Panc1 (cell line): ENCODE measurements around the gene TMEM131L.

Source experiments
- SIN3A ChIP-seq: IDR thresholded peaks from 2 replicates; pipeline ENCODE4 v1.6.1; 2012; ENCODE audit warnings: low read depth, mild to moderate bottlenecking, low read length, moderate library complexity, borderline replicate concordance; ENCODE audit not compliant: insufficient read depth
- TF ChIP-seq, protein P1 (sequence below): fragments of 450-650 bp; IDR thresholded peaks from 2 replicates; pipeline ENCODE4 v1.5.1; 2017; ENCODE audit warnings: mild to moderate bottlenecking

GRCh38 chr4:153510252-153511001 lies 44.3 kb downstream of the TMEM131L start:
- TF ChIP-seq, protein P1, sequence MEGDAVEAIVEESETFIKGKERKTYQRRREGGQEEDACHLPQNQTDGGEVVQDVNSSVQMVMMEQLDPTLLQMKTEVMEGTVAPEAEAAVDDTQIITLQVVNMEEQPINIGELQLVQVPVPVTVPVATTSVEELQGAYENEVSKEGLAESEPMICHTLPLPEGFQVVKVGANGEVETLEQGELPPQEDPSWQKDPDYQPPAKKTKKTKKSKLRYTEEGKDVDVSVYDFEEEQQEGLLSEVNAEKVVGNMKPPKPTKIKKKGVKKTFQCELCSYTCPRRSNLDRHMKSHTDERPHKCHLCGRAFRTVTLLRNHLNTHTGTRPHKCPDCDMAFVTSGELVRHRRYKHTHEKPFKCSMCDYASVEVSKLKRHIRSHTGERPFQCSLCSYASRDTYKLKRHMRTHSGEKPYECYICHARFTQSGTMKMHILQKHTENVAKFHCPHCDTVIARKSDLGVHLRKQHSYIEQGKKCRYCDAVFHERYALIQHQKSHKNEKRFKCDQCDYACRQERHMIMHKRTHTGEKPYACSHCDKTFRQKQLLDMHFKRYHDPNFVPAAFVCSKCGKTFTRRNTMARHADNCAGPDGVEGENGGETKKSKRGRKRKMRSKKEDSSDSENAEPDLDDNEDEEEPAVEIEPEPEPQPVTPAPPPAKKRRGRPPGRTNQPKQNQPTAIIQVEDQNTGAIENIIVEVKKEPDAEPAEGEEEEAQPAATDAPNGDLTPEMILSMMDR = no peak
- no peak for TF ChIP-seq SIN3A
